ENCODE data around the gene PRKCE. TPM values are rescaled to one million over a fixed set of nuclear protein-coding genes. Genes with fewer than 3 reads are reported as not detected.

The PRKCE gene
- total RNA-seq, 1 experiment from 2014 or later, result 4.4 TPM

DNA sequence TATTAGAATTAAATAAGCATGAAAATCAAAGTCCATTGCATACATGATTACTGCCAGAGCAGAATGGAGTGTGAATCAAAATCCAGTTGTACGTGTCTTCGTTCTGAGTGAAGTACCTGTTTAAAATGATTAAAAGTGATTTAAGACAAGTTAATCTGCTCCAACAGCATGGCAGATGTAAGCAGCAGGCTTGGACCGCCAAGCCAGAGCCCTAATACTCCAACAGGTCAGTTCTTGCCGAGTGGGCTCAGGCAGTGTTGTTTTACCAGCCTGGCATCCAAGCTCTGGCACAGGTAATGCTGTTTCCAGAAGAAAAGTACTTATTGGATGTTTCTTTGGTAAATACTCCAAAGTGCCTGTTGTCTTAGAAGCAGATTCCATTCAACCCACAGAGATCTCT lies 474.3 kb downstream of the PRKCE start:
- H3K27me3 Mint-ChIP-seq (ENCODE audit: insufficient read depth, unreplicated experiment), result no peaks in the 10 kb centered on the region
- ChIA-PET CTCF (no interaction called here), POLR2A (no interaction called here)
- Histone ChIP-seq H3K9me3 (no peaks in the 10 kb centered on the region), H3K4me3 (ENCODE audit: low read depth, low read length) (no peak overlapping the region), H3K4me1 (peaks cover 9% of the 10 kb centered on the region), H3K36me3 (ENCODE audit: control insufficient read depth, insufficient read depth, low read length) (no peaks in the 10 kb centered on the region), H3K27me3 (replicated peaks; ENCODE audit: control insufficient read depth, insufficient read depth, low read length) (no peaks in the 10 kb centered on the region)
- TF ChIP-seq, protein P1, sequence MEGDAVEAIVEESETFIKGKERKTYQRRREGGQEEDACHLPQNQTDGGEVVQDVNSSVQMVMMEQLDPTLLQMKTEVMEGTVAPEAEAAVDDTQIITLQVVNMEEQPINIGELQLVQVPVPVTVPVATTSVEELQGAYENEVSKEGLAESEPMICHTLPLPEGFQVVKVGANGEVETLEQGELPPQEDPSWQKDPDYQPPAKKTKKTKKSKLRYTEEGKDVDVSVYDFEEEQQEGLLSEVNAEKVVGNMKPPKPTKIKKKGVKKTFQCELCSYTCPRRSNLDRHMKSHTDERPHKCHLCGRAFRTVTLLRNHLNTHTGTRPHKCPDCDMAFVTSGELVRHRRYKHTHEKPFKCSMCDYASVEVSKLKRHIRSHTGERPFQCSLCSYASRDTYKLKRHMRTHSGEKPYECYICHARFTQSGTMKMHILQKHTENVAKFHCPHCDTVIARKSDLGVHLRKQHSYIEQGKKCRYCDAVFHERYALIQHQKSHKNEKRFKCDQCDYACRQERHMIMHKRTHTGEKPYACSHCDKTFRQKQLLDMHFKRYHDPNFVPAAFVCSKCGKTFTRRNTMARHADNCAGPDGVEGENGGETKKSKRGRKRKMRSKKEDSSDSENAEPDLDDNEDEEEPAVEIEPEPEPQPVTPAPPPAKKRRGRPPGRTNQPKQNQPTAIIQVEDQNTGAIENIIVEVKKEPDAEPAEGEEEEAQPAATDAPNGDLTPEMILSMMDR (IDR thresholded peaks at IDR 0.05; ENCODE audit: insufficient read depth in 1 of 2, low read depth in 1 of 2, low read length in 1 of 2, severe bottlenecking in 1 of 2, unreplicated experiment in 1 of 2), result no peak
- H3K4me3 Mint-ChIP-seq (ENCODE audit: unreplicated experiment), result no peak overlapping the region
- H3K36me3 Mint-ChIP-seq (ENCODE audit: insufficient read depth, unreplicated experiment), result no peaks in the 10 kb centered on the region
- H3K27ac Mint-ChIP-seq (ENCODE audit: unreplicated experiment), result no peak overlapping the region
- DNase-seq, result no peak
- H3K9me3 Mint-ChIP-seq (ENCODE audit: unreplicated experiment), result no peaks in the 10 kb centered on the region
- intact Hi-C loops (cut with micrococcal nuclease; ENCODE audit: unreplicated experiment), result no loop called here
- H3K4me1 Mint-ChIP-seq (ENCODE audit: low read depth, unreplicated experiment), result peaks cover 18% of the 10 kb centered on the region
- no TSS peak for BruUV-seq (replicated peaks)

GRCh38 chr2:46126571-46126970 lies 475.1 kb downstream of the PRKCE start:
- Histone ChIP-seq H3K4me1 (peaks cover 2% of the 10 kb centered on the region), H3K36me3 (ENCODE audit: control insufficient read depth, insufficient read depth, low read length) (no peaks in the 10 kb centered on the region), H3K27me3 (replicated peaks; ENCODE audit: control insufficient read depth, insufficient read depth, low read length) (no peaks in the 10 kb centered on the region), H3K4me3 (ENCODE audit: low read depth, low read length) (no peak overlapping the region), H3K9me3 (no peaks in the 10 kb centered on the region)
- H3K9me3 Mint-ChIP-seq (ENCODE audit: unreplicated experiment), result no peaks in the 10 kb centered on the region
- no peak overlapping the region for H3K4me3 Mint-ChIP-seq (ENCODE audit: unreplicated experiment)
- no peak for DNase-seq
- POLR2A ChIA-PET, result no interaction called here
- TF ChIP-seq, protein P1 (IDR thresholded peaks at IDR 0.05; ENCODE audit: insufficient read depth in 1 of 2, low read depth in 1 of 2, low read length in 1 of 2, severe bottlenecking in 1 of 2, unreplicated experiment in 1 of 2), result no peak
- CTCF ChIA-PET, result no interaction called here
- H3K36me3 Mint-ChIP-seq (ENCODE audit: insufficient read depth, unreplicated experiment), result no peaks in the 10 kb centered on the region
- H3K27ac Mint-ChIP-seq (ENCODE audit: unreplicated experiment), result no peak overlapping the region
- peaks cover 12% of the 10 kb centered on the region for H3K4me1 Mint-ChIP-seq (ENCODE audit: low read depth, unreplicated experiment)
- BruUV-seq (replicated peaks), result no TSS peak
- intact Hi-C loops (cut with micrococcal nuclease; ENCODE audit: unreplicated experiment), result no loop called here
- no peaks in the 10 kb centered on the region for H3K27me3 Mint-ChIP-seq (ENCODE audit: insufficient read depth, unreplicated experiment)

GRCh38 chr2:46127176-46127575 lies 475.7 kb downstream of the PRKCE start:
- BruUV-seq (replicated peaks), result no TSS peak
- no peaks in the 10 kb centered on the region for H3K27me3 ChIP-seq (replicated peaks; ENCODE audit: control insufficient read depth, insufficient read depth, low read length)

More at GRCh38 chr2:46127176-46127575, 475.7 kb downstream of the PRKCE start:
- TF ChIP-seq, protein P1 (IDR thresholded peaks at IDR 0.05; ENCODE audit: insufficient read depth in 1 of 2, low read depth in 1 of 2, low read length in 1 of 2, severe bottlenecking in 1 of 2, unreplicated experiment in 1 of 2), result no peak
- no peaks in the 10 kb centered on the region for H3K36me3 Mint-ChIP-seq (ENCODE audit: insufficient read depth, unreplicated experiment)
- no peaks in the 10 kb centered on the region for H3K27me3 Mint-ChIP-seq (ENCODE audit: insufficient read depth, unreplicated experiment)
- no peak overlapping the region for H3K4me3 Mint-ChIP-seq (ENCODE audit: unreplicated experiment)
- ChIA-PET POLR2A (no interaction called here), CTCF (no interaction called here)
- H3K27ac Mint-ChIP-seq (ENCODE audit: unreplicated experiment), result no peak overlapping the region
- H3K9me3 ChIP-seq, result no peaks in the 10 kb centered on the region
- DNase-seq, result no peak
- H3K4me1 ChIP-seq, result no peaks in the 10 kb centered on the region; the same call in 1 of the 2 replicates
- no peaks in the 10 kb centered on the region for H3K9me3 Mint-ChIP-seq (ENCODE audit: unreplicated experiment)
- H3K36me3 ChIP-seq (ENCODE audit: control insufficient read depth, insufficient read depth, low read length), result no peaks in the 10 kb centered on the region
- intact Hi-C loops (cut with micrococcal nuclease; ENCODE audit: unreplicated experiment), result no loop called here
- peaks cover 6% of the 10 kb centered on the region for H3K4me1 Mint-ChIP-seq (ENCODE audit: low read depth, unreplicated experiment)
- H3K4me3 ChIP-seq (ENCODE audit: low read depth, low read length), result no peak overlapping the region

Data from Caco-2 (cell line).